ENCODE measurements around the gene EPB41L5.

EPB41L5 gene

DNA sequence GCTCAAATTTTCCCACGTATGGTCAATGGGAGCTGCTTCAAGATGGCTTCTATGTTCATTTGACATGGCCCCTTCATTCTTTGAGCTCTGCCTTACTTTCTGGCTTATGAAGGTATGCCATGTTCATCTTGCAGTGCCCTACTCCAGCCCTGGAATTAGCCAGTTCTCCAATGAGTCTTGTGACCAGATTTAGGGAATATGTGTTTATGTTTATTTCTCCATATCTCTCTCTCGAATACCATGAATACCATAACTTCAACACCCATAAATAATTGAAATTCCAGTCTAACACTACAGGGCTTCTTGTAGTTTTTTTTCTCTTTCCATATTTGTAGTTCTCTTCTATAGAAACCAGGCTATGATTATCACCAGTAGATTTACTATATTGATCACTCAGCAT is 39.7 kb downstream of the EPB41L5 start:
- no peaks in the 10 kb centered on the region for H4K20me1 ChIP-seq (ENCODE audit: insufficient read depth, low read length)
- H3K4me3 ChIP-seq (ENCODE audit: low read length) = no peak overlapping the region
- H3K4me1 ChIP-seq (ENCODE audit: low read length) = no peaks in the 10 kb centered on the region
- H2AFZ ChIP-seq (ENCODE audit: low read length) = no peak overlapping the region
- TF ChIP-seq EZH2 (optimal IDR thresholded peaks at IDR 0.05; ENCODE audit: low read depth, low read length) (no peak), EZH2phosphoT487 (IDR thresholded peaks at IDR 0.05; ENCODE audit: low read length) (no peak)
- no peak overlapping the region for H3K4me2 ChIP-seq (ENCODE audit: low read depth, low read length)
- no peaks in the 10 kb centered on the region for H3K9me3 ChIP-seq (replicated peaks; ENCODE audit: insufficient read depth, low read length)
- no peaks in the 10 kb centered on the region for H3K79me2 ChIP-seq (ENCODE audit: low read length)
- H3F3A ChIP-seq (ENCODE audit: insufficient read depth, low read length) = no peaks in the 10 kb centered on the region
- no peaks in the 10 kb centered on the region for H3K27me3 ChIP-seq (replicated peaks; ENCODE audit: insufficient read depth, low read length)
- DNase-seq = no peak
- H3K9me2 ChIP-seq (replicated peaks; ENCODE audit: insufficient read depth, low read length) = no peaks in the 10 kb centered on the region
- no peak overlapping the region for H3K9ac ChIP-seq (ENCODE audit: low read length)
- H3K27ac ChIP-seq (ENCODE audit: low read length) = no peak overlapping the region
- no peaks in the 10 kb centered on the region for H3K36me3 ChIP-seq (replicated peaks; ENCODE audit: insufficient read depth, low read length)

- H2AFZ ChIP-seq (ENCODE audit: low read length) = no peak overlapping the region
- H3K27ac ChIP-seq (ENCODE audit: low read length) = no peak overlapping the region
- H3K4me3 ChIP-seq (ENCODE audit: low read length) = no peak overlapping the region
- no peaks in the 10 kb centered on the region for H3K27me3 ChIP-seq (replicated peaks; ENCODE audit: insufficient read depth, low read length)
- no peaks in the 10 kb centered on the region for H3K4me1 ChIP-seq (ENCODE audit: low read length)
- no peaks in the 10 kb centered on the region for H4K20me1 ChIP-seq (ENCODE audit: insufficient read depth, low read length)
- H3K4me2 ChIP-seq (ENCODE audit: low read depth, low read length) = no peak overlapping the region
- H3K9ac ChIP-seq (ENCODE audit: low read length) = no peak overlapping the region
- no peaks in the 10 kb centered on the region for H3K79me2 ChIP-seq (ENCODE audit: low read length)
- DNase-seq = no peak
- H3K36me3 ChIP-seq (replicated peaks; ENCODE audit: insufficient read depth, low read length) = no peaks in the 10 kb centered on the region
- TF ChIP-seq EZH2phosphoT487 (IDR thresholded peaks at IDR 0.05; ENCODE audit: low read length) (no peak), EZH2 (optimal IDR thresholded peaks at IDR 0.05; ENCODE audit: low read depth, low read length) (no peak)
- TF ChIP-seq, protein P1, sequence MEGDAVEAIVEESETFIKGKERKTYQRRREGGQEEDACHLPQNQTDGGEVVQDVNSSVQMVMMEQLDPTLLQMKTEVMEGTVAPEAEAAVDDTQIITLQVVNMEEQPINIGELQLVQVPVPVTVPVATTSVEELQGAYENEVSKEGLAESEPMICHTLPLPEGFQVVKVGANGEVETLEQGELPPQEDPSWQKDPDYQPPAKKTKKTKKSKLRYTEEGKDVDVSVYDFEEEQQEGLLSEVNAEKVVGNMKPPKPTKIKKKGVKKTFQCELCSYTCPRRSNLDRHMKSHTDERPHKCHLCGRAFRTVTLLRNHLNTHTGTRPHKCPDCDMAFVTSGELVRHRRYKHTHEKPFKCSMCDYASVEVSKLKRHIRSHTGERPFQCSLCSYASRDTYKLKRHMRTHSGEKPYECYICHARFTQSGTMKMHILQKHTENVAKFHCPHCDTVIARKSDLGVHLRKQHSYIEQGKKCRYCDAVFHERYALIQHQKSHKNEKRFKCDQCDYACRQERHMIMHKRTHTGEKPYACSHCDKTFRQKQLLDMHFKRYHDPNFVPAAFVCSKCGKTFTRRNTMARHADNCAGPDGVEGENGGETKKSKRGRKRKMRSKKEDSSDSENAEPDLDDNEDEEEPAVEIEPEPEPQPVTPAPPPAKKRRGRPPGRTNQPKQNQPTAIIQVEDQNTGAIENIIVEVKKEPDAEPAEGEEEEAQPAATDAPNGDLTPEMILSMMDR (IDR thresholded peaks at IDR 0.05; ENCODE audit: low read length) = no peak
- H3K9me2 ChIP-seq (replicated peaks; ENCODE audit: insufficient read depth, low read length) = no peaks in the 10 kb centered on the region
- no peaks in the 10 kb centered on the region for H3F3A ChIP-seq (ENCODE audit: insufficient read depth, low read length)
- H3K9me3 ChIP-seq (replicated peaks; ENCODE audit: insufficient read depth, low read length) = no peaks in the 10 kb centered on the region
These were observed 41.0 kb downstream of the EPB41L5 start for GRCh38 chr2:120053891-120054290.

DNA sequence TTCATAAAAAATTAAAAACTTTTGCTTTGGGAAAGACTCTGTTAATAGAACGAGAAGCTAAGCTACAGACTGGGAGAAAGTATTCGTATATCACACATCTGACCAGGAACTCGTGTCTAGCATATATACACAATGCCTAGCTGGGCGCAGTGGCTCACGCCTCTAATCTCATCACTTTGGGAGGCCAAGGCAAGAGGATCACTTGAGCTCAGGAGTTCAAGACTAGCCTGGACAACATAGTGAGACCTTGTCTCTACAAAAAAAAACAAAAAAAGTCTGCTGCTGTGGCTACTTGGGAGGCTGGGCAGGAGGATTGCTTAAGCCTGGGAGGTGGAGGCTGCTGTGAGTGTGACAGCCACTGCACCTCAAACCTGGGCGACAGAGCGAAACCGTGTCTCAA is 46.6 kb downstream of the EPB41L5 start:
- H3K4me3 ChIP-seq (ENCODE audit: low read length) = no peak overlapping the region
- no peak overlapping the region for H3K9ac ChIP-seq (ENCODE audit: low read length)
- DNase-seq = no peak
- no peak overlapping the region for H3K27ac ChIP-seq (ENCODE audit: low read length)
- H3K9me2 ChIP-seq (replicated peaks; ENCODE audit: insufficient read depth, low read length) = no peaks in the 10 kb centered on the region
- H3K36me3 ChIP-seq (replicated peaks; ENCODE audit: insufficient read depth, low read length) = no peaks in the 10 kb centered on the region
- H3K9me3 ChIP-seq (replicated peaks; ENCODE audit: insufficient read depth, low read length) = no peaks in the 10 kb centered on the region
- H2AFZ ChIP-seq (ENCODE audit: low read length) = no peak overlapping the region
- H3K27me3 ChIP-seq (replicated peaks; ENCODE audit: insufficient read depth, low read length) = no peaks in the 10 kb centered on the region
- no peaks in the 10 kb centered on the region for H3K4me1 ChIP-seq (ENCODE audit: low read length)
- TF ChIP-seq, protein P1 (IDR thresholded peaks at IDR 0.05; ENCODE audit: low read length) = no peak
- TF ChIP-seq EZH2 (optimal IDR thresholded peaks at IDR 0.05; ENCODE audit: low read depth, low read length) (no peak), EZH2phosphoT487 (IDR thresholded peaks at IDR 0.05; ENCODE audit: low read length) (no peak)
- no peak overlapping the region for H3K4me2 ChIP-seq (ENCODE audit: low read depth, low read length)
- H4K20me1 ChIP-seq (ENCODE audit: insufficient read depth, low read length) = no peaks in the 10 kb centered on the region
- no peaks in the 10 kb centered on the region for H3F3A ChIP-seq (ENCODE audit: insufficient read depth, low read length)
- H3K79me2 ChIP-seq (ENCODE audit: low read length) = no peaks in the 10 kb centered on the region

GRCh38 chr2:120060088-120060623 is 47.3 kb downstream of the EPB41L5 start:
- Histone ChIP-seq H3F3A (ENCODE audit: insufficient read depth, low read length) (no peaks in the 10 kb centered on the region), H2AFZ (ENCODE audit: low read length) (no peak overlapping the region), H3K36me3 (replicated peaks; ENCODE audit: insufficient read depth, low read length) (no peaks in the 10 kb centered on the region), H3K9ac (ENCODE audit: low read length) (no peak overlapping the region), H3K27ac (ENCODE audit: low read length) (no peak overlapping the region), H3K4me3 (ENCODE audit: low read length) (no peak overlapping the region), H3K9me2 (replicated peaks; ENCODE audit: insufficient read depth, low read length) (no peaks in the 10 kb centered on the region), H4K20me1 (ENCODE audit: insufficient read depth, low read length) (no peaks in the 10 kb centered on the region), H3K79me2 (ENCODE audit: low read length) (no peaks in the 10 kb centered on the region), H3K9me3 (replicated peaks; ENCODE audit: insufficient read depth, low read length) (no peaks in the 10 kb centered on the region), H3K27me3 (replicated peaks; ENCODE audit: insufficient read depth, low read length) (no peaks in the 10 kb centered on the region), H3K4me2 (ENCODE audit: low read depth, low read length) (no peak overlapping the region), H3K4me1 (ENCODE audit: low read length) (no peaks in the 10 kb centered on the region)
- DNase-seq = no peak
- TF ChIP-seq EZH2 (optimal IDR thresholded peaks at IDR 0.05; ENCODE audit: low read depth, low read length) (no peak), EZH2phosphoT487 (IDR thresholded peaks at IDR 0.05; ENCODE audit: low read length) (no peak)
- TF ChIP-seq, protein P1 (IDR thresholded peaks at IDR 0.05; ENCODE audit: low read length) = no peak
